ENCODE measurements around the gene HGF.

DNA sequence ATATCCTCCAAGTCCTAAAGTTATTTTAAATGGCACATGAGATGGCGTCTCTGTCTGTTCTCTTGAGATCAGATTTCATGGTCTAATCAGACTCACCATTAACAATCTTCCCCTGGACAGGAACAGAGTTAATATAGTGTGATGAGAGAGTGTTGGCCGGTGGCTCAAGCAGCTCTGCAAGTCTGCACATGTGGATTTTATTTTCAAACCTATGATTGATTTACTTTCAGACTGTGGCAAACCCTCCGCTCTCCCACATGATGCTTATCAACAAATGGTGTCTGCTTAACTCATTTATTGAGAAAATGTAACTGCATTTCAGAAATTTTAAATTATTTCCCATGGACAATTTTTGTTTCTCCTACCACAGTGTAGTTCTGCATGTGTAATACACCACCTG is 46.5 kb upstream of the HGF start:
- TF ChIP-seq, protein P1, sequence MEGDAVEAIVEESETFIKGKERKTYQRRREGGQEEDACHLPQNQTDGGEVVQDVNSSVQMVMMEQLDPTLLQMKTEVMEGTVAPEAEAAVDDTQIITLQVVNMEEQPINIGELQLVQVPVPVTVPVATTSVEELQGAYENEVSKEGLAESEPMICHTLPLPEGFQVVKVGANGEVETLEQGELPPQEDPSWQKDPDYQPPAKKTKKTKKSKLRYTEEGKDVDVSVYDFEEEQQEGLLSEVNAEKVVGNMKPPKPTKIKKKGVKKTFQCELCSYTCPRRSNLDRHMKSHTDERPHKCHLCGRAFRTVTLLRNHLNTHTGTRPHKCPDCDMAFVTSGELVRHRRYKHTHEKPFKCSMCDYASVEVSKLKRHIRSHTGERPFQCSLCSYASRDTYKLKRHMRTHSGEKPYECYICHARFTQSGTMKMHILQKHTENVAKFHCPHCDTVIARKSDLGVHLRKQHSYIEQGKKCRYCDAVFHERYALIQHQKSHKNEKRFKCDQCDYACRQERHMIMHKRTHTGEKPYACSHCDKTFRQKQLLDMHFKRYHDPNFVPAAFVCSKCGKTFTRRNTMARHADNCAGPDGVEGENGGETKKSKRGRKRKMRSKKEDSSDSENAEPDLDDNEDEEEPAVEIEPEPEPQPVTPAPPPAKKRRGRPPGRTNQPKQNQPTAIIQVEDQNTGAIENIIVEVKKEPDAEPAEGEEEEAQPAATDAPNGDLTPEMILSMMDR (IDR thresholded peaks at IDR 0.05 in 4 of 5, conservative IDR thresholded peaks at IDR 0.05 in 1 of 5): no peak
- no peak for TF ChIP-seq POLR2A (IDR thresholded peaks at IDR 0.05)

All from gastrocnemius medialis (tissue), 4 donors.